Activated T-cell treated with anti-CD3 and anti-CD28 coated beads for 24 hours (primary cell): Measurements from ENCODE around the gene CIT.
"Not testable (repeated sequence)": the region's sequence is repeated elsewhere in the genome, so short reads cannot be mapped to it uniquely, and the experiment has no call there.

Experiments
- DNase-seq: peaks from one replicate; pipeline ENCODE4 v3.0.0-alpha.2; 2020; ENCODE audit warnings: low read depth

Gene CIT, protein sequence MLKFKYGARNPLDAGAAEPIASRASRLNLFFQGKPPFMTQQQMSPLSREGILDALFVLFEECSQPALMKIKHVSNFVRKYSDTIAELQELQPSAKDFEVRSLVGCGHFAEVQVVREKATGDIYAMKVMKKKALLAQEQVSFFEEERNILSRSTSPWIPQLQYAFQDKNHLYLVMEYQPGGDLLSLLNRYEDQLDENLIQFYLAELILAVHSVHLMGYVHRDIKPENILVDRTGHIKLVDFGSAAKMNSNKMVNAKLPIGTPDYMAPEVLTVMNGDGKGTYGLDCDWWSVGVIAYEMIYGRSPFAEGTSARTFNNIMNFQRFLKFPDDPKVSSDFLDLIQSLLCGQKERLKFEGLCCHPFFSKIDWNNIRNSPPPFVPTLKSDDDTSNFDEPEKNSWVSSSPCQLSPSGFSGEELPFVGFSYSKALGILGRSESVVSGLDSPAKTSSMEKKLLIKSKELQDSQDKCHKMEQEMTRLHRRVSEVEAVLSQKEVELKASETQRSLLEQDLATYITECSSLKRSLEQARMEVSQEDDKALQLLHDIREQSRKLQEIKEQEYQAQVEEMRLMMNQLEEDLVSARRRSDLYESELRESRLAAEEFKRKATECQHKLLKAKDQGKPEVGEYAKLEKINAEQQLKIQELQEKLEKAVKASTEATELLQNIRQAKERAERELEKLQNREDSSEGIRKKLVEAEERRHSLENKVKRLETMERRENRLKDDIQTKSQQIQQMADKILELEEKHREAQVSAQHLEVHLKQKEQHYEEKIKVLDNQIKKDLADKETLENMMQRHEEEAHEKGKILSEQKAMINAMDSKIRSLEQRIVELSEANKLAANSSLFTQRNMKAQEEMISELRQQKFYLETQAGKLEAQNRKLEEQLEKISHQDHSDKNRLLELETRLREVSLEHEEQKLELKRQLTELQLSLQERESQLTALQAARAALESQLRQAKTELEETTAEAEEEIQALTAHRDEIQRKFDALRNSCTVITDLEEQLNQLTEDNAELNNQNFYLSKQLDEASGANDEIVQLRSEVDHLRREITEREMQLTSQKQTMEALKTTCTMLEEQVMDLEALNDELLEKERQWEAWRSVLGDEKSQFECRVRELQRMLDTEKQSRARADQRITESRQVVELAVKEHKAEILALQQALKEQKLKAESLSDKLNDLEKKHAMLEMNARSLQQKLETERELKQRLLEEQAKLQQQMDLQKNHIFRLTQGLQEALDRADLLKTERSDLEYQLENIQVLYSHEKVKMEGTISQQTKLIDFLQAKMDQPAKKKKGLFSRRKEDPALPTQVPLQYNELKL (N-terminal part only)

DNA sequence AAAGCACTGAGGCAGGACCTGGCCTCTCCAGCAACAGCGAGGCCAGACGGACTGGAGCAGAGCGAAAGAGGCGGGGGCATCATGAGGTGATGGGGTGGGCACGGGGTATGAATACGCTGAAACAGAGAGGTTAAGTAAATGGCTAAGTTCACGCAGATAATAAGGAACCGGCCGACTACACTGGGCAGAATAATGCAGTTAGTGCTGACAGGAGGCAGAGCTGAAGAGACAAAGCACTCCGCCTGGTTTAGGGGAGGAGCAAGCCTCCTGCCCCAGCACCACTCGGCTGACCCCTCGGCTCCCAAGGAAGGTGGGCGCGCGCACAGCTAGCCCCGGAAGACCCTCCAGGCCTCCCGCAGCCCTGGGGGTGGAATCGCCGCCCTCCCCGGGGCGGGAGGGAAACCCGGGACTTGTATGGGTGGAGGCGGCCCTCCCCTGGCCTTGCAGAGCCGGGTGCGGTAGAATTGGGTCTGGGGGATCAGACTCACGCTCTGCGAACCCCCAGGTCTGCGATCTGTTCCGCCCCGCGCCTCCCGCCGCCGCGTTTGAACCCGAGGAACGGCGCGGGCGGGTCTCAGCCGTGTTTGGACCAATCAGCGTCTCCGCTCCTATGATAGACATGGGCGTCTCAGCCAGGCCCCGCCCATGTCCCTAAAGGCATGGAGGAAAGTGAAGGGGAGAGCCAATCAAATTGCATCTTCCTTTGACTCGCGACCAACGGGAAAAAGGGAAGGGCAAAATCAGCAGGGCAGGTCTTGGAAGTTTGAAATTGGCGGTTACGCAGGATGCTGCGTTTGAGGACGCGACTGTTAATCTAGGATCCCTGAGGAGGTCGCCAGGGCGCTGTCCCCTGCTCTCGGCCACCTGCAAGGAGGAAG lies at the start of gene CIT:
TSS of gene CIT (minus strand) at position 560 of the 878 bp plus-strand sequence. CDS start 1,152 bp downstream, outside the sequence.
- peak; percentile 85 for DNase-seq

DNA sequence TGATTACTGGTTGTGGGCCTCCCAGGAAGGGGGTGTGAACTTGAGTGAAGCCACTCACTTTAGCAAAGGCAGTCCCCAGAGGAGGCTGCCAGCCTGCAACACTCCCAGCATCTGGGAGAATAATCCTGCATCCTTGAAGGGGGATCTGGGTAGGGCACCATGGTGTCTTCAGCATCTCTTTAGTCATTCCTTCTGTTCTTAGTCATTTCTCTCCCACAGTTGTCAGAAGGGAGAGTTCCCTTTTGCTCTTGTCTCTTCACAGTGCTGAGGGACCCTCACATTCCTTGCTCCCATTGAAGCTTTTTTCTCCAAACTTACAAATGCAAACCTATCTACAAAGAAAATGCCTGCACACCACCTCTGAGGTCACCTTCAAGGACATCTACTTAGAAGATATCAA lies 48.1 kb upstream of the CIT start:
- no peak for DNase-seq

DNA sequence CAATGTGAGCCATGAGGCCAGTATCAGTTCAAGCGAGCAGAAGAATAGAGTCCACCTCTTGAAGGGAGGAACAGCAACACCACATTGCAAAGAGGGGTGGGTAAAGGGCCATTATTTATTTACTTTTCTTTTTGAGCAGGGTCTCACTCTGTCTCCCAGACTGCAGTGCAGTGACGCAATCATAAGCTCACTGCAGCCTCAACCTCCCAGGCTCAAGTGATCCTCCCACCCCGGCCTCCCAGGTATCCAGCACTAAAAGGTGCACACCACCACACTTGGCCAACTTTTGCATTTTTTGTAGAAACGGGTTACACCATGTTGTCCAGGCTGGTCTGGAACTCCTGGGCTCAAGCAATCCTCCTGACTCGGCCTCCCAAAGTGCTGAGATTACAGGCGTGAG lies 42.9 kb upstream of the CIT start:
- DNase-seq = no peak

DNA sequence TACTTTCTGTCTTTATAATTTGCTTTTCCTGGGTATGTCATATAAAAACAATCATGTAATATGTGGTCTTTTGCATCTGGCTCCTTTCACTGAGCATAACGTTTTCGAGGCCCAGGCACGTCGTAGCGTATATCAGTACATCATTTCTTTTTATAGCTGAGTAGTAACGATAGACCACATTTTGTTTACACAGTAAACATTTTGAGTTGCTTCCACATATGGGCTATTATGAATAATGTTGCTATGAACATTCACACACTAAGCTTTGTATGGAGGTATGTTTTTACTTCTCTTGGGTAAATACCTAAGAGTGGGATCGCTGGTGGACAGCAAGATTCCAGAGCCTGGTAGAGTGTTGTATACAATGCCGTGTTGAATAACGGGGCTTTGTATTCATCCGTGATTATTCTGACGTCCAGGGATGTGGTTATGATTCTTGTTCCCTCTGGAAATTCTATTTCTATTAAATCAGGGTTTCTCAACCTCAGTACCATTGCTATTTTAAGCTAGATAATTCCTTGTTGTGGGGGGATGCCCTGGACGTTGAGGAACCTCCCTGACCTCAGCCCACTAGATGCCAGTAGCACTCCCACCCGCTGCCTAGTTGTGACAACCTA lies 38.9 kb upstream of the CIT start:
- DNase-seq = no peak

DNA sequence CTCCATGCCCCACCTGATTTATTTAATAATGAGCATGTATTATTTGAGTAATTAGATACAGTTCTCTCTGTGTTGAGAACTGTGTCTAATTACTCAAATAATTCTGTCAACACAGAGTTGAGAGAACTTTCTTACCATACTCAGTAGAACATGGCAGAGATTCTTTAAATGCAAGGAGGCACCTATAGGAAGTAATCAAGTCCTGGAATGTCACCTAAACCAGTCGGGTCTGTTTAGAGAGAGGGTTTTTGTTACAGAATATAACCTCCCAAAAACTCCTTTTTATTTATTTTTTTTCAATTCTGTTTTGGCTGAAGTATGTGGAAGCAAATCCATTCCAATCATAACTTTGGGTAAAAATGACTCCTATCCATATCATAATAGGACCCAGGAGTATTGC lies 37.5 kb upstream of the CIT start:
- DNase-seq = no peak

DNA sequence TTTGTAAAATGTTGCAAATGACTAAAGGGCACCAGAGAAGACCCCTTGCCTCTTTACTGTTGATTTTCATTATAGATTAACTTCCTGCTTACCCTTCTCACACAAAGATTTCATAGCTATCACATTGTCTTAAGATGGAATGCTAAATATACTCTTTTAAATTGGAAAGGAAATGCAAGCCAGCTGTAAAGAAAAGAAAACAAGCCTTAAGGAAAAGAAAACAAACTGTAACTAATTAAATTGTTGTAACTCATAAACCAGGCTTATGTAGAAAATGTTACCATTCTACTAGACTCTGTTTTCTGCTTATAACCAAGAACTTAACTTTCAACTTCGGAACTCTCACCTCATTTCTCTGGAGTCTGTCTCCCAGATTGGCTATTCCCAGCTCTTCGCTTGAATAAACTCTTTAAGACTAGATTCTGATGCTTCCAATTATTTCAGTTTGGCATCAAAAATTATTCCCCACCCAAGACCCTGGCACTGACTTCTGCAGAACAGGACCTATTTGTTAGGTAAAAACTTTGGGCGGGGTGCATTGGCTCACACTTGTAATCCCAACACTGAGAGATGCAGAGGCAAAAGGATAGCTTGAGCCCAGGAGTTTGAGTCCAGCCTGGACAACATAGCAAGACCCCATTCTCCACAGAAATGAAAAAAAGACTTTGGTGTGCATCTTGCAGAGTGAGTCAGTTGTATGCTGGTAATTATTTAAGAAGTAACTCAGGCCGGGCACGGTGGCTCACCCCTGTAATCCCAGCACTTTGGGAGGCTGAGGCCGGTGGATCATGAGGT lies 36.6 kb upstream of the CIT start:
- no peak for DNase-seq

DNA sequence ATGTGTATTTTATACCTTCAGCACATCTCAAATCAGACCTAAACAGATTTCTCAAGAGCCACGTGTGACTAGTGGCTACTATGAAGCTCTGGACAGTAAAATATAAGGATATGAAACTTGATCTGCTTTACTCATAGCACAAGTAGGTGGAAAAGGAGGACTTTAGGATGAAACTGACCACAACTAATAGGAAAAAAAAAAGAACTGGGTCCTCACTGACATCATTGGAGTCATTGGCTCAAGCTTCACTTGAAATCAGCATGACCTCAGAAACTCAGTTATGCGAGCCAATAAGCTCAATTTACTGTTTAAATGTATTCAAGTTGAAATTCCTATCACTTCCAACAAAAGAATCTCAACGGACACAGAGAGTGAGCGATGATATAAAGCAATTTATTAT lies 34.1 kb upstream of the CIT start:
- DNase-seq = no peak

DNA sequence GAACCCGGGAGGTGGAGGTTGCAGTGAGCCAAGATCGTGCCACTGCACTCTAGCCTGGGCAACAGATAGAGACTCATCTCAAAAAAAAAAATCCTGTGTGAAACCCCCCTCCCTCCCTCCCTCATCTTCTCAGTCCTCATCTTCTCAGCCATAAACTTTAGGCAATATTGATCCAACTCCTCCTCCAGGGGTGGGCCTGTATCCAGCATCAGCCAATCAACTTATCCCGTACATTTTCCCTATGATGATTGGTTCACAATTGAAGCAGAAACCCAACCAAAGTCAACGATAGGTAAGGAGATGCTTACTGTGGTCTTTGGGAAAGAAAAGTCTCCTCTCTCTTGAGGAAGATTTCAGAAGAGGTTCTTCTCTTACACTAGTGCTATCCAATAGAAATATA lies 33.5 kb upstream of the CIT start:
- no peak for DNase-seq

DNA sequence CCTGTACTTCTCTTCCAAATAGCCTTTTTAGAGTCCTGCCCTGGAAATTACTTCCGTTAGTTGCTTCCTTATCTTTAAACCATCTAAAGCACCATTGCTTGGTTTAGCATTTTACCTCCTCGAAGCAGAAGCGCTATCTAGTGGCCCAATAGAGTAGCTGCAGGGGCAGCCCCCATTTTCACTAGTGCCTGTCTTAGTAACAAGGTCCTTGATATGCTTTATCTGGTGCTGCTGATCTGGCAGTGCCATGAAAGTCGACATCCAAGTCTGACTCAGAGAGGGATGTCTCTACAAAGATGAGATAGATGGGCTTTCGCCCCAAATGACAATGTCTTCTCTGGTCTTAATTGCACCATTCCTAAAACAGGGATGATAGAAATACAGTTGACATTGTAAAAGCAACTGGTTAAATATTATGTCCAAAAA lies 25.0 kb upstream of the CIT start:
- peak; percentile 69 for DNase-seq

DNA sequence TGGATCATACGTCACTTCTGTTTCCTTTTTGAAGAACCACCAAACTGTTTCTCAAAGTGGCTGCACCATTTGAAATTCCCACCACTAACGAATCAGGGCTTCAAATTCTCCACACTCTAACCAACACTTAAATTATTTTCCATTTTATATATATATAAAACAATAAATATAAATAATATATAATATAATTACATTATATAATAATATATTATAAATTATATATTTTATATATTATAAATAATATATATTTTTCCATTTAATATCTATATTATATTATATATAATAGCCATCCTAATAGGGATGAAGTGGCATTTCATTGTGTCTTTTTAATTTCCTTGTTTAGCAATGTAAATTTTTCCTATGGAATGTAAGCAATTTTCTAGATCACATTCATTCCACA lies 24.6 kb upstream of the CIT start:
- DNase-seq = no peak

DNA sequence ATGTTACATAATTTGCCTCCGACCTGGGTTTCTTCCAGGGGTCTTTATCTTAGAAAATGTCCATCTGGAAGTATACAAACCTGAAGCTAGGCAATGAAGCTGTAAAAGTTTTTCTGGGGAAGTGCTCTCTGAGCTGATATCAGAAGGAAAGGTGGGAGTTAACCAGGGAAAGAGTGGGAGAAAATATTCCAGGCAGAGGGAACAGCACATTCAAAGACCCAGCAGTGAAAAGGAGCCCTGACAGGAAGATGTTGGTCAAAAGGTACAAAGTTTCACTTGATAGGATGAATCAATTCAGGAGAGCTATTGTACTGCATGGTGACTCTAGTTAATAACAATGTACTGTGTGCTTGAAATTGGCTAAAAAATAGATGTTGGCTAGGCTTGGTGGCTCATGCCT lies 17.8 kb upstream of the CIT start:
- DNase-seq = no peak

DNA sequence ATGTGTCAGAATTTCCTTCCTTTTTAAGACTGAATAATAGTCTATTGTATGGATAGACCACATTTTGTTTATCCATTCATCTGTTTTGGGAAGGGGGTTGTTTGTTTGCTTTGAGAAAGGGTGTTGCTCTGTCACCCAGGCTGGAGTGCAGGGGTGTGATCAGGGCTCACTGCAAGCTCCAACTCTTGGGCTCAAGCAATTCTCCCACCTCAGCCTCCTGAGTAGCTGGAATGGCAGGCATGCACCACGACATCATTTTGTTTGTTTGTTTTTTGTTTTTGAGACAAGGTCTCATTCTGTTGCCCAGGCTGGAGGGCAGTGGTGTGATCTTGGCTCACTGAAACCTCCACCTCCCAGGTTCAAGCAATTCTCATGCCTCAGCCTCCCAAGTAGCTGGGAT lies 15.5 kb upstream of the CIT start:
- not testable (repeated sequence) for DNase-seq

DNA sequence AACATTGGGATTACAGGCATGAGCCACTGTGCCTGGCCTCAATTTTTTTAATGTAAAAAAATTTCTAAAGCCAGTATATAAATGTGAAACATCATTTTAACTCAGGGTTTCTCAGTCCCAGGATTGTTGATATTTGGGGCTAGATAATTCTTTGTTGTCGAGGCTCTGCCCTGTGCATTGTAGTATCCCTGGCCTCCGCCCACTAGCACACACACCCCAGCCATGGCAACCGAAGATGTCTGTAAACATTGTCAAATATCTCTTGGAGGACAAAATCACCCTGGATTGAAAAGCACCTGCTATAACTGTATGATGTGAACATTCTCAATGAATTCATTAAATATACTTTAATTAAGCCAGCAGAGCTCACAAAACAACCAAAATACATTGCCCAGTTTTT lies 8.4 kb upstream of the CIT start:
- DNase-seq = no peak

DNA sequence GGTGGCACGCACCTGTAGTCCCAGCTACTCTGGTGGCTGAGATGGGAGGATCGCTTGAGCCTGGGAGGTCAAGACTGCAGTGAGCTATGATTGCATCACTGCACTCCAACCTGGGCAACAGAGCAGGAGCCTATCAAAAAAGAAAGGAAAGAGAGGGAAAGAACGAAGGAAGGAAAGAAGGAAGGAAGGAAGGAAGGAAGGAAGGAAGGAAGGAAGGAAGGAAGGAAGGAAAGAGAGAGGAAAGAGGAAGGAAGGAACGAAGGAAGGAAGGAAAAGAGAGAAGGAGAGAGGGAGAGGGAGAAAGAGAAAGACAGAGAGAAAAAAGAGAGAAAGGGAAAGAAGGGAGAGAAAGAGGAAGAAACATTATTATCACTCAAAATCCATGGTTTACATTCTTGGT lies 6.7 kb upstream of the CIT start:
- not testable (repeated sequence) for DNase-seq

DNA sequence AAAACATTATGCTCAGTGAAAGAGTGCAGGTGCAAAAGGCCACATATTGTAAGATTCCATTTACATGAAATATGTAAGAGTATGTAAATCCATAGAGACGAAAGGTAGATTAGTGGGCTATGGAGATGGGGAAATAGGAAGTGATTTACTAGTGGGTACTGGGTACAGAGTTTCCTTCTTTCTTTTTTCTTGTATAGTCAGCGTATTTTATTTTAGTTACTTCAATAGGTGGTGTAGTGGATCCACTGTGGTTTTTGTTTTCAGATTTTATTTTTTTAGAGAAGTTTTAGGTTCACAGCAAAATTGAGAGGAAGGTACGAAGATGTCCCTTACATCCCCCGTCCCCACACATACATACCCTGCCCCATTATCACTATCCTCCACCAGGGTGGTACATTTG lies 6.1 kb upstream of the CIT start:
- no peak for DNase-seq

DNA sequence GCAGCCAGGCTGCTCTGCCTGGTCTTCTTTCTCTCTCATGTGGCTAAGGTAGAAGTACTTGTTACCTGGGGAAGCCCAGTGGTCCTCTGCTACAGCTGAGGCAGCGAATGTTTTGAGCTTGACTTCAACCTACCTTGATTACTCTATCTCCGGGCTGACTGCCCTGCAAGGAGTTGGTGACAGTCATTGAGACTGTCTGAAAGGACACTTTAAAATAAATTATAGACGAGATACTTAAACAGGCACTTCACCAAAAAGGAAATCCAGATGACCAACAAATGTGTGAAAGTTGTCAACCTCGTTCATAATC lies 474 bp upstream of the CIT start:
- no peak for DNase-seq

DNA sequence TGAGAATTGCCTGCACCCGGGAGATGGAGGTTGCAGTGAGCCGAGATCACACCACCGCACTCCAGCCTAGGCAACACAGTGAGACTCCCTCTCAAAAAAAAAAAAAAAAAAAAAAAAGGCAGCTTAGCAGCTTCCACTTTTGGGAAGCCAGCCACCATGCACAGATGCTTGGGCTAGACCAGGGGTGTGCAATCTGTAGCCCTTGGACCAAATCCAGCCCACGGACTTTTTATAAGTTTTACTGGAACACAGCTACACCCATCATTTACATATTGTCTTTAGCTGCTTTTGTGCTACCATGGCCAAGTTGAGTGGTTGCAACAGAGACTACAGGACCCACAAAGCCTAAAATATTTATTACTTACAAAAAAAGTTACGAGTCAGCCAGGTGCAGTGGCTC lies 6.7 kb downstream of the CIT start:
- DNase-seq = no peak

DNA sequence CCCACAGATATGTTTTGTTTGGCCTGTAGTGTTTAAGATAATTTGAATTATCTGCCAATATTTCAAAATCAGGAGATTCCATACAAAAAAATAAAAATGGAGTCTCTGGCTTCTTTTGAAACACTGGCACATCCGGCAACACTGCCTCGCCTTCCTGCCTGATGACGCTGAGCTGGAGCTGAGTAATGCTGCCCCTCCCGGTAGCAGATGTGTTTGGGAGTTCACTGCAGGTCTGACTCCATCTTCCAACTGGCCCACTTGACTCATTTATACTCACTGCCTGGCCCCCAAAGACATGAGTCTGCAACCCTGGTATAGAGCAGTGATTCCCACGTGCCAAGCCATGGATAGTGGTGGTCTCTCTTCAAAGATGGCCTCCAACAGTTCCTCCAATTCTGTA lies 7.4 kb downstream of the CIT start:
- no peak for DNase-seq

DNA sequence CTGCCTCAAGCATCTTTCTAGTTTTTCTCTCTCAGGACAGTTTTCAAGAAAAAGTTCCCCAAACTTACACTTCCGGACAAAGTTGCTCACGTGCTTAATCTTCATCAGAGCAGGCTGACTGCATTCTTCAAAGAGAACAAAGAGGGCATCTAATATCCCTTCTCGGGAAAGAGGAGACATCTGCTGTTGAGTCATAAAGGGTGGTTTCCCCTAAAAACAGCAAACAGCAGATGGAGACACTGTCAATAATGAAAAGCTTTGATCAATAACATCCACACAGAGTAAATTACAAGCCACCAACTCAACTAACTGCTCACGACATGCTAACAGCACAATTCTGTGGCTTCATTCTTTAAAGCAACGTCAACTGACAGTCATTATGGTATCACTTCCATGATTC lies 8.1 kb downstream of the CIT start:
- no peak for DNase-seq

DNA sequence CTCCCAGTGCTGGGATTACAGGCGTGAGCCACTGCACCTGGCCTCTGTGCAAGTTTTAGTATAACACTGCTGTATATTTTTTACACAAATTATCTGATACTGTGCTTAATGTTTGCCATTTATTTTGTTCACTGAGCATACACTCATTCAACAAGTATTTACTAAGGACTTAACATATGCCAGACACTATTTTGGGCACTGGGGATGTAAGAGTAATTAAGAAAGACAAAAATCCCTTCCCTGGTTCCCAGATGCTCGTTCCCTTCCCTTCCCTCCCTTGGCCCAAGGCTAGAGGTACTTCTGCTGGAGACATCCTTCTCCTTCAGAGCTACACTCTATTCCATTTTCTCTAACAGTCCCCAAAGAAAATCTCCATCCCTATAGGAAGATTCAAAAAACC lies 12.5 kb downstream of the CIT start:
- no peak for DNase-seq
